OCI-LY3 (cell line): ENCODE measurements around the gene POU5F1.

Experiments
- EZH2phosphoT487 ChIP-seq: fragments of 200-600 bp; shearing (Covaris generic); IDR thresholded peaks from 2 replicates; pipeline ENCODE4 v1.6.1; 2018; ENCODE audit warnings: antibody characterized with exemption, mixed run types, low read depth
- TF ChIP-seq, protein P1 (sequence below): fragments of 200-600, 300-600 bp; sonication (generic); IDR thresholded peaks from 2 replicates; pipeline ENCODE4 v1.5.1; 2014; ENCODE audit warnings: antibody characterized with exemption, low read length, low read depth

GRCh38 chr6:31171931-31172905 is 1.7 kb upstream of the POU5F1 start:
- TF ChIP-seq, protein P1, sequence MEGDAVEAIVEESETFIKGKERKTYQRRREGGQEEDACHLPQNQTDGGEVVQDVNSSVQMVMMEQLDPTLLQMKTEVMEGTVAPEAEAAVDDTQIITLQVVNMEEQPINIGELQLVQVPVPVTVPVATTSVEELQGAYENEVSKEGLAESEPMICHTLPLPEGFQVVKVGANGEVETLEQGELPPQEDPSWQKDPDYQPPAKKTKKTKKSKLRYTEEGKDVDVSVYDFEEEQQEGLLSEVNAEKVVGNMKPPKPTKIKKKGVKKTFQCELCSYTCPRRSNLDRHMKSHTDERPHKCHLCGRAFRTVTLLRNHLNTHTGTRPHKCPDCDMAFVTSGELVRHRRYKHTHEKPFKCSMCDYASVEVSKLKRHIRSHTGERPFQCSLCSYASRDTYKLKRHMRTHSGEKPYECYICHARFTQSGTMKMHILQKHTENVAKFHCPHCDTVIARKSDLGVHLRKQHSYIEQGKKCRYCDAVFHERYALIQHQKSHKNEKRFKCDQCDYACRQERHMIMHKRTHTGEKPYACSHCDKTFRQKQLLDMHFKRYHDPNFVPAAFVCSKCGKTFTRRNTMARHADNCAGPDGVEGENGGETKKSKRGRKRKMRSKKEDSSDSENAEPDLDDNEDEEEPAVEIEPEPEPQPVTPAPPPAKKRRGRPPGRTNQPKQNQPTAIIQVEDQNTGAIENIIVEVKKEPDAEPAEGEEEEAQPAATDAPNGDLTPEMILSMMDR = no peak
- no peak for TF ChIP-seq EZH2phosphoT487
